HS-27A (cell line): ENCODE measurements around the gene KRTAP10-11.
"Not testable (repeated sequence)": the region's sequence is repeated elsewhere in the genome, so short reads cannot be mapped to it uniquely, and the experiment has no call there.

ENCODE experiments used
- DNase-seq: peaks from one replicate; pipeline ENCODE4 v3.0.0-alpha.2; 2012; ENCODE audit warnings: low read depth, missing footprints

KRTAP10-11 gene

GRCh38 chr21:44666401-44667320, 20.4 kb downstream of the KRTAP10-11 start, which contains the start of gene KRTAP12-2:
Gene KRTAP12-2 (minus strand): TSS chr21:44666927. CDS start chr21:44666886, 41 bp downstream.
- no peak for DNase-seq

GRCh38 chr21:44667612-44668011, 21.4 kb downstream of the KRTAP10-11 start:
- no peak for DNase-seq

- DNase-seq = no peak
Observed at GRCh38 chr21:44670642-44671432, 24.6 kb downstream of the KRTAP10-11 start.

GRCh38 chr21:44671911-44672310, 25.7 kb downstream of the KRTAP10-11 start:
- no peak for DNase-seq

GRCh38 chr21:44677881-44678280, 31.7 kb downstream of the KRTAP10-11 start:
- no peak for DNase-seq

- DNase-seq = no peak
Observed at GRCh38 chr21:44681152-44681551, 34.9 kb downstream of the KRTAP10-11 start.

- no peak for DNase-seq
Observed at GRCh38 chr21:44681861-44682579, 35.8 kb downstream of the KRTAP10-11 start, which contains the start of gene KRTAP12-1. Gene KRTAP12-1 (minus strand): TSS chr21:44682163. CDS start chr21:44682123, 40 bp downstream.

- DNase-seq = no peak
Observed at GRCh38 chr21:44682580-44683151, 36.5 kb downstream of the KRTAP10-11 start.

GRCh38 chr21:44684077-44684476, 37.9 kb downstream of the KRTAP10-11 start:
- DNase-seq = no peak

- no peak for DNase-seq
Observed at GRCh38 chr21:44684483-44684882, 38.3 kb downstream of the KRTAP10-11 start.

- DNase-seq = not testable (repeated sequence)
Observed at GRCh38 chr21:44685050-44685449, 38.8 kb downstream of the KRTAP10-11 start.

- no peak for DNase-seq
Observed at GRCh38 chr21:44686000-44686781, 40.0 kb downstream of the KRTAP10-11 start.

GRCh38 chr21:44686843-44687561, 40.8 kb downstream of the KRTAP10-11 start:
- no peak for DNase-seq

GRCh38 chr21:44687671-44688070, 41.5 kb downstream of the KRTAP10-11 start:
- DNase-seq = no peak

GRCh38 chr21:44689740-44690139, 43.5 kb downstream of the KRTAP10-11 start:
- not testable (repeated sequence) for DNase-seq

GRCh38 chr21:44691686-44692085, 45.5 kb downstream of the KRTAP10-11 start:
- no peak for DNase-seq

- no peak for DNase-seq
Observed at GRCh38 chr21:44692798-44693512, 46.7 kb downstream of the KRTAP10-11 start.

- DNase-seq = no peak
Observed at GRCh38 chr21:44694776-44695175, 48.6 kb downstream of the KRTAP10-11 start.

GRCh38 chr21:44695184-44695583, 49.0 kb downstream of the KRTAP10-11 start:
- no peak for DNase-seq
